ENCODE data around the gene NPC1.

DNA sequence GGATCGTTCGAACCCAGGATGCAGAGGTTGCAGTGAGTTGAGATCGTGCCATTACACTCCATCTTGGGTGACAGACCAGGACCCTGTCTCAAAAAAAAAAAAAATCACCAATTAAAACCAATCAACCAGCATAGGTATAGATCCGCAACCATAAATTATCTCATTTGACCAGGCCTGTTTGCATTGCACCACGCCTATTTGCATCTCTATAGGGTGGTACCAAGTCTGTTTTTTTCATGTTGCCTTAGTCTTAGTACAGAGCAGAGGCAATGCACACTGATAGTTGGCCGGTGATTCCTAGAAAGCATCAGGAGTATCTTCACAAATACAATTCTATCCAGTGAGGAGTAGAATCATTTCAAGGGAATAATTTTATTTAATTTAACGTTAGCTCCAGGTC, 9.3 kb upstream of the NPC1 start:
- TF ChIP-seq, protein P1, sequence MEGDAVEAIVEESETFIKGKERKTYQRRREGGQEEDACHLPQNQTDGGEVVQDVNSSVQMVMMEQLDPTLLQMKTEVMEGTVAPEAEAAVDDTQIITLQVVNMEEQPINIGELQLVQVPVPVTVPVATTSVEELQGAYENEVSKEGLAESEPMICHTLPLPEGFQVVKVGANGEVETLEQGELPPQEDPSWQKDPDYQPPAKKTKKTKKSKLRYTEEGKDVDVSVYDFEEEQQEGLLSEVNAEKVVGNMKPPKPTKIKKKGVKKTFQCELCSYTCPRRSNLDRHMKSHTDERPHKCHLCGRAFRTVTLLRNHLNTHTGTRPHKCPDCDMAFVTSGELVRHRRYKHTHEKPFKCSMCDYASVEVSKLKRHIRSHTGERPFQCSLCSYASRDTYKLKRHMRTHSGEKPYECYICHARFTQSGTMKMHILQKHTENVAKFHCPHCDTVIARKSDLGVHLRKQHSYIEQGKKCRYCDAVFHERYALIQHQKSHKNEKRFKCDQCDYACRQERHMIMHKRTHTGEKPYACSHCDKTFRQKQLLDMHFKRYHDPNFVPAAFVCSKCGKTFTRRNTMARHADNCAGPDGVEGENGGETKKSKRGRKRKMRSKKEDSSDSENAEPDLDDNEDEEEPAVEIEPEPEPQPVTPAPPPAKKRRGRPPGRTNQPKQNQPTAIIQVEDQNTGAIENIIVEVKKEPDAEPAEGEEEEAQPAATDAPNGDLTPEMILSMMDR (conservative IDR thresholded peaks at IDR 0.05 in 1 of 2, IDR thresholded peaks at IDR 0.05 in 1 of 2; ENCODE audit: low read depth in 1 of 2, low read length in 2 of 2), result no peak
- TF ChIP-seq EZH2 (IDR thresholded peaks at IDR 0.05; ENCODE audit: low read length, missing control alignments), result no peak

Data from fibroblast of lung (primary cell).